ENCODE results near the gene SH3RF1. TPM values are rescaled to one million over a fixed set of nuclear protein-coding genes. Genes with fewer than 3 reads are reported as not detected.

SH3RF1 gene
- total and polyA plus RNA-seq, 2 of the 8 experiments (the other 6 are each of a cell fraction or from before 2014, with no cell fraction given), result 6.9 to 15.1 TPM

DNA sequence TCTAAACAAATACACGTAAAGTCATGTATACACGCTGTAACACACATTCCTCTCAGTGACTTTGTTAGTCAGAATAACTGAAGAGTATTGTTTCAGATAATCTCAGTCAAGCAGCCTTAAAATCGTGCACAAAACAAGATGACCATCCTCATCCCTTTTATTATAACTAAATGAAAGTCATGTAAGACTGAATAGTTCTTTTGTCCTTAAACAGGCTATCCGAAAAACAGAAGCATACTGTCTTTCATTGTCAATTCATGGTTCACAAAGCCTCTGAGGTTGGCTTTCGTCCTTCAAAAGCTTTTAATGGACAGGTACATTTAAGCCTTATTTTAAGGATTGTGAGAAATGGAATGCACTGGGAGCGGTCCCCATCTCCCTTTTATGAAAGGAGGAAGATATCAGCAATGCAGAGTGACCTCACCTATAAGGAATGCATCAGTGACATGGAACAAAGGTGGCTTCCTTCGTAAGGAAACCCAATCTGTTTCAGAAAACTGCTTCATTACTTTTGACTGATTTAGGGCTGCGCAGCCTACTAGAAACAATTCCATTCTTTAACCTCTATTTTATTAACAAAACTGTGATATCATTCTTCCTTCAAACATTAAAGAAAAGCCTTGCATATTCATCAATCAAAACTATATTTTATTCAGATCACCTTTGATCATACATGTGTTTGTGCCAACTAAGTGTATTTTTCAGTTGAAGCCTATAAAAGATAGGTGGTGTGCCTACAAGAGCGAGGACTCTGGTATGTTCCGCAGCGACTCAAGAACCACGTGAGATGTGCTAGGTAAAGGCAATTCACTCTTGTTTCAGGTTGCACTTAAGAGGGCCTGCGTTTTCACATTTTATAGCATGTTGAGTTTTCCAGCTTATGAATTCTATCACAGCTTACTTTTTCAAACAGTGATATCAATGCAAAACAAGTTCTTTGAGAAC lies 19.2 kb downstream of the SH3RF1 start (continued):
- TF ChIP-seq CREB1 (IDR thresholded peaks at IDR 0.05), result no peak
- TF ChIP-seq EGR1 (IDR thresholded peaks at IDR 0.05; ENCODE audit: borderline replicate concordance, low read depth, low read length), result peak; percentile 9; the same call in 1 of the 2 replicates
- no peak for TF ChIP-seq GTF2F1 (IDR thresholded peaks at IDR 0.05; ENCODE audit: borderline replicate concordance, low read depth, low read length)
